Body of pancreas (tissue), 4 donors: ENCODE results near the gene COPE. TPM values are rescaled to one million over a fixed set of nuclear protein-coding genes. Genes with fewer than 3 reads are reported as not detected.

Experiments
- ATAC-seq: fragments of 150-250 bp; one replicate; pipeline ENCODE4 v1.9.1; 2016
- DNase-seq, 4 donors: peaks; one replicate each; pipeline ENCODE4 v3.0.0-alpha.2; 2019
- H3K27ac ChIP-seq, 4 donors: fragments of 200-600 bp; sonication (generic); 1 replicate in 3 of 4; 2 replicates in 1 of 4; pipeline versions ENCODE4 v1.5.1 to v1.6.1; 2016 to 2019; ENCODE audit warnings: mild to moderate bottlenecking in 1 of 4, mixed read lengths in 1 of 4, moderate library complexity in 1 of 4
- H3K27me3 ChIP-seq, 2 donors: fragments of 200-600 bp; sonication (generic); one replicate each; pipeline ENCODE4 v1.6.0; 2016; ENCODE audit warnings: mild to moderate bottlenecking in 1 of 2
- H3K36me3 ChIP-seq, 2 donors: fragments of 200-600 bp; sonication (generic); replicated peaks in 1 of 2; 2 replicates each; pipeline ENCODE4 v1.5.1; 2016; ENCODE audit warnings: low read depth in 2 of 2; ENCODE audit not compliant: insufficient read depth in 1 of 2
- H3K4me1 ChIP-seq: fragments of 200-600 bp; sonication (generic); one replicate; pipeline ENCODE4 v1.6.0; 2016
- H3K4me3 ChIP-seq, 2 donors: fragments of 200-600 bp; sonication (generic); 1 replicate in 1 of 2; 2 replicates in 1 of 2; pipeline ENCODE4 v1.5.1; 2016 to 2019
- H3K9me3 ChIP-seq, 3 donors: fragments of 200-600 bp; sonication (generic); 1 replicate in 2 of 3; 2 replicates in 1 of 3; pipeline ENCODE4 v1.5.1; 2016
- POLR2A ChIP-seq, 3 donors: fragments of 450-650 bp; IDR thresholded peaks; one replicate each; pipeline ENCODE4 v1.6.1; 2016; ENCODE audit warnings: antibody characterized with exemption in 3 of 3, mild to moderate bottlenecking in 2 of 3
- WGBS, 2 donors: methylation state at CpG; one replicate each; pipeline ENCODE4 v1.1.5; 2017; 5-methylcytosine and 5-hydroxymethylcytosine counted together
- intact Hi-C: fragments of 100-400 bp; cut with DNase I; formaldehyde crosslinking; loops from one replicate; pipeline ENCODE4 v1.15.1; 2023
- total RNA-seq, 2 donors: library from RNA; depleted of rRNA; stranded (reverse); fragments of >200 nt; gene quantifications; one replicate each; pipeline ENCODE4 v1.1.0, GENCODE V29; 2016
- TF ChIP-seq, protein P1 (sequence below), 7 experiments: fragments of 450-650 bp in 4 of 7; fragments of 200-600 bp in 3 of 7; sonication (generic) in 3 of 7; IDR thresholded peaks; one replicate each; pipeline ENCODE4 v1.5.1; 2016 to 2019; ENCODE audit warnings: antibody characterized with exemption in 7 of 7

COPE gene
- total RNA-seq, 2 donors from 2014 or later = 111 to 166 TPM

DNA sequence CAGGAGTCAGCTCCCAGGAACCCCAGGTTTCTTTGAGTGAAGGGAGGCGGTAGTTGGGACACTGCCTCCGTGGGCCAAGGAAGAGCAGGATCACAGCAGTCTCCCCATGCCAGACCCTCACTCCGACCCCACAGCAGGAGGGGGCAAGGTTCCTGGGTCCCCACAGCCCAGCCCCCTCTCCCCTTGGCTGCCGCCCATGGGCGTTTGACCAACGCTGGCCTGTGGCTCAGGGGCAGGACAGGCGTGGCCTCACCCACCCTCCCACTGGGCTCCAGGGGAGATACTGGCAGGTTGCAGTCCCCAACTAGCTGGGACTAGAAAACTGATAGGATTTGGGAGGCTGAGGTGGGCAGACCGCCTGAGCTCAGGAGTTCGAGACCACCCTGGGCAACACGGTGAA, 9.2 kb downstream of the COPE start:
- Histone ChIP-seq H3K36me3 (peaks cover 0 to 20% of the 10 kb centered on the region in 2 donors), H3K4me1 (peaks cover 3% of the 10 kb centered on the region), H3K27ac (no peak overlapping the region), H3K9me3 (no peaks in the 10 kb centered on the region), H3K4me3 (no peak overlapping the region), H3K27me3 (no peaks in the 10 kb centered on the region)
- DNase-seq (no peak), ATAC-seq (no peak)
- TF ChIP-seq, protein P1, sequence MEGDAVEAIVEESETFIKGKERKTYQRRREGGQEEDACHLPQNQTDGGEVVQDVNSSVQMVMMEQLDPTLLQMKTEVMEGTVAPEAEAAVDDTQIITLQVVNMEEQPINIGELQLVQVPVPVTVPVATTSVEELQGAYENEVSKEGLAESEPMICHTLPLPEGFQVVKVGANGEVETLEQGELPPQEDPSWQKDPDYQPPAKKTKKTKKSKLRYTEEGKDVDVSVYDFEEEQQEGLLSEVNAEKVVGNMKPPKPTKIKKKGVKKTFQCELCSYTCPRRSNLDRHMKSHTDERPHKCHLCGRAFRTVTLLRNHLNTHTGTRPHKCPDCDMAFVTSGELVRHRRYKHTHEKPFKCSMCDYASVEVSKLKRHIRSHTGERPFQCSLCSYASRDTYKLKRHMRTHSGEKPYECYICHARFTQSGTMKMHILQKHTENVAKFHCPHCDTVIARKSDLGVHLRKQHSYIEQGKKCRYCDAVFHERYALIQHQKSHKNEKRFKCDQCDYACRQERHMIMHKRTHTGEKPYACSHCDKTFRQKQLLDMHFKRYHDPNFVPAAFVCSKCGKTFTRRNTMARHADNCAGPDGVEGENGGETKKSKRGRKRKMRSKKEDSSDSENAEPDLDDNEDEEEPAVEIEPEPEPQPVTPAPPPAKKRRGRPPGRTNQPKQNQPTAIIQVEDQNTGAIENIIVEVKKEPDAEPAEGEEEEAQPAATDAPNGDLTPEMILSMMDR (IDR thresholded peaks at IDR 0.05) = no peak
- TF ChIP-seq POLR2A (IDR thresholded peaks at IDR 0.05) = no peak
- intact Hi-C loops = no loop called here
- WGBS, 2 donors = 90 to 97% methylated on average over 3 to 10 of the region's 10 CpGs

DNA sequence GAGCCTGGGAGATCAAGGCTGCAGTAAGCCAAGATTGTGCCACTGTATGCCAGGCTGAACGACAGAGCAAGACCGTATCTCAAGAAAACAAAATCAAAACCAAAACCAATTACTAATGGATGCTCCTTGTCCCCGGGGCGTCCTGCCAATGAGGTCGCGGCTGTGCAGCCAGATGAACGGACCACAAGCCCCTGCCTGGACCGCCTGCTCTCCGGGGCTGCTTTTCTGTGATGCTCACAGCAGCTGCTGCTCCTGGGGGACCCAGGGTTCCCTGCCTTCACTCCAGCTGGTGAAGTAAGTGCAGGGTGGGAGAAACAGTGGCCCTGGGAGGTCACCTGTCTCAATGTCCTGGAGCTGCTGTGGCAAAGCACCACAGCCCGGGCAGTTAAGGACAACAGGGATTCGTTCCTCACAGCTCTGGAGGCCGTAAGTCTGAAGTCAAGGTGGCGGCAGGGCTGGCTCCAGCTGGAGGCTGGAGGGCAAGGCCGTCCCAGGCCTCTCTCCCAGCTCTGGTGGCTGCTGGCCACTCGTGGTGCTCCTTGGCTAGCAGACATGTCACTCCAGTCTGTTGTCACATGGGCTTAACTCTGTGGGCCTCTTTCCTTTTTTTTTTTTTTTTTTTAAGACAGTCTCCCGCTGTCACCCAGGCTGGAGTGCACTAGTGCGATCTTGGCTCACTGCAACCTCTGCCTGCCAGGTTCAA, 10.1 kb downstream of the COPE start:
- Histone ChIP-seq H3K27me3 (no peaks in the 10 kb centered on the region), H3K27ac (no peak overlapping the region), H3K4me1 (no peaks in the 10 kb centered on the region), H3K9me3 (no peaks in the 10 kb centered on the region), H3K4me3 (no peak overlapping the region), H3K36me3 (peaks cover 0 to 22% of the 10 kb centered on the region in 2 donors)
- intact Hi-C loops = no loop called here
- DNase-seq (no peak), ATAC-seq (no peak)
- 90 to 91% methylated on average over 15 to 17 of the region's 17 CpGs for WGBS, 2 donors
- TF ChIP-seq, protein P1 (IDR thresholded peaks at IDR 0.05) = no peak
- no peak for TF ChIP-seq POLR2A (IDR thresholded peaks at IDR 0.05)

DNA sequence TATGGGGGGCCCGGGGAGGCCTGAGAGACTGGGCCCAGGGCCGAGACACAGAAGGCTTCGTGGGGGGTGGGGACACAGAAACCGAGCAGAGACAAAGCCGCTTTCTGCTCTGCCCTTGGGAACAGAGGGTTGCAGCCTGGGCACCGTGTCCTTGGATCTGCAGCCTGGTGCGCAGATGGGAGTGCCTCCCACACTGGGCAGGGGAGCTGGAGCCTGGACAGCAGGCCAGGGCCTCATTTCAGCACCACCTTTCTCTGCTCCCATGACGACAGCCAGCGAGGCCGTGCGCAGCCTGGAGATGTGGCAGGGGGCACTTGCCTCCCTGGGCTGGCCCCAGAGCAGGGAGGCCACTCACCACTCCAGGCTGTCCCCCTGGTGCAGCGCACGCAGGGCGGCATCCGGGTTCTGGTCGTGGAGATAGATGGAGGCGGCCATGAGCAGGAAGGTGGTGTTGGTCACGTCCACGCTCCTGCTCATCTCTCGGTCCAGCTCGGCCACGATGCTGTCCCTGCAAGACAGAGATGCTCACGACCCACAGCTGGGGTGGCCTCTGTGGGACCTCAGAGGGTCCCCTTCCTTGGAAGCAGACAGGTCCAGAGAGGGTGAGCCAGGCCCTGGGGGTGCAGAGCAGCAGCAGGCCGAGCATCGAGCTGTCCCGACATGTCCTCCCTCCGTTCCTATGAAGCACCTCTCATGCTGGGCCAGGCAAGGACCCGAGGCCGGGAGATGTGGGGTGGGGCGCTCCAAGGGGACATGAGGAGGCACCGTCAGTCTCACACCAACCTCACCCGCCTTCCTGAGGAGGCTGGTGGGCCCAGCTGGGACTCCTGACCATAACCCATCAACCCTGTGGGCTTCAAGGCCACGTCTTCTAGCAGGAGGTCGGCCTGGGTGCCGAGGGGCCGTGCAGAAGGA, 12.3 kb downstream of the COPE start:
- H3K4me1 ChIP-seq = no peaks in the 10 kb centered on the region
- 87% methylated on average over 30 of the region's 36 CpGs; no CpG with 5 or more reads in 1 of the 2 donors for WGBS, 2 donors
- ATAC-seq = no peak
- H3K4me3 ChIP-seq = no peak overlapping the region
- no peak for DNase-seq
- H3K27me3 ChIP-seq = no peaks in the 10 kb centered on the region
- H3K36me3 ChIP-seq = peaks cover 0 to 25% of the 10 kb centered on the region in 2 donors
- no peak overlapping the region for H3K27ac ChIP-seq
- no peaks in the 10 kb centered on the region for H3K9me3 ChIP-seq
- intact Hi-C loops = no loop called here
- TF ChIP-seq POLR2A (IDR thresholded peaks at IDR 0.05) = no peak
- TF ChIP-seq, protein P1 (IDR thresholded peaks at IDR 0.05) = no peak

DNA sequence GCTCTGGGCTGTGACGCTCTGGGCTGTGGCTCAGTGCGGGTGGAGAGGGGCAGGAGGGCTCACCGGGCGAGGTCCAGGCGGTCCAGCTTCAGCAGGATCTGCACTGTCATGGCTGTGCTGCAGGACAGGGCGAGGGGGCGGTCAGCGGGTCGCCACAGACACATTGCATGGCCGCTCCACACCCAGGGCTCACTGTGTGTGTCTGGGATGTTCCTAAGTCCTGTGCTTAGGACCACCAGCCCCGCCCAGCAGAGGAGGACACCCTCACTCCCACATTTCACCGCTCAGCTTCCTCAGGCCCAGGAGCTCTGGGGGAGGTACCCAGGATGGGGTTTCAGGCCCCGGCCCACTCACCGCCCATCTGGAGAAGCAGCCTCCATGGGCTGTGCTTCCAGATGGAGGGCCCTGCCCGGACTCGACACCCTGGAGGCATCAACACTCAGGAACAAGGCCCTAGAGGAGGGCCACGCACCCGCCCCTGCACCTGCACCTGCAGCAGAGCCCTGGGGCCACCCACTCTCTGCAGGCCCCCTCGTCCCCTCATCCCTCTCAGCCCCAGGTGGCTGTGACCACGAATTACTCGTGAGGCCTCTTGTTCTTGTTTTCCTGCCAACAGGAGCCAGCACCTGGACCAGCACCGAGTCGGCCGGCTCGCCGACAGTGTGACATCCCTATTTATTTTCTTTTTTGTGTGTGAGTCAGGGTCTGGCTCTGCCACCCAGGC, 13.5 kb downstream of the COPE start:
- Histone ChIP-seq H3K36me3 (peaks cover 0 to 32% of the 10 kb centered on the region in 2 donors), H3K27ac (no peak overlapping the region), H3K27me3 (no peaks in the 10 kb centered on the region), H3K9me3 (no peaks in the 10 kb centered on the region), H3K4me3 (no peak overlapping the region), H3K4me1 (no peaks in the 10 kb centered on the region)
- intact Hi-C loops = no loop called here
- ATAC-seq (no peak), DNase-seq (no peak)
- 79 to 85% methylated on average over 15 to 22 of the region's 26 CpGs for WGBS, 2 donors
- TF ChIP-seq POLR2A (IDR thresholded peaks at IDR 0.05) = no peak
- TF ChIP-seq, protein P1 (IDR thresholded peaks at IDR 0.05) = no peak
